IMR-90 (cell line): ENCODE measurements around the gene MAPK13. TPM values are rescaled to one million over a fixed set of nuclear protein-coding genes. Genes with fewer than 3 reads are reported as not detected.

Source experiments
- ATAC-seq: fragments of 200-7000 bp; cut with Tn5 transposase; 2 replicates; pipeline ENCODE4 v1.9.1; 2020; ENCODE audit warnings: low read depth, mild to moderate bottlenecking, moderate library complexity
- BruUV-seq: library from RNA; stranded (reverse); fragments of 400-500 nt; replicated peaks from 2 replicates; lab custom pipeline; 2021; lab: Mats Ljungman, UMichigan
- CTCF ChIA-PET: fragments of 300-600 bp; formaldehyde crosslinking; extraction: SDS; loops from one replicate; lab custom pipeline; 2021; ENCODE audit warnings: antibody characterized with exemption; lab: Yijun Ruan, JAX
- POLR2A ChIA-PET: fragments of 300-600 bp; sonication (Branson Sonifier 250); formaldehyde crosslinking; loops from one replicate; lab custom pipeline; 2022; ENCODE audit warnings: antibody characterized with exemption; ENCODE audit not compliant: unreplicated experiment; lab: Charles Lee
- DNase-seq: peaks from one replicate; pipeline ENCODE4 v3.0.0; 2013
- H2AFZ ChIP-seq: replicated peaks from 2 replicates; pipeline ENCODE3; 2013; ENCODE audit warnings: low read length, mild to moderate bottlenecking; ENCODE audit not compliant: poor library complexity
- H2AK5ac ChIP-seq: 2 replicates; pipeline ENCODE4 v1.6.1; 2013; ENCODE audit warnings: low read depth, low read length, inconsistent platforms
- H2AK9ac ChIP-seq: replicated peaks from 2 replicates; pipeline ENCODE3; 2013; ENCODE audit warnings: mild to moderate bottlenecking, low read depth, low read length, moderate library complexity; ENCODE audit not compliant: poor library complexity
- H2BK120ac ChIP-seq: 2 replicates; pipeline ENCODE4 v1.6.1; 2013; ENCODE audit warnings: low read depth, low read length, inconsistent platforms
- H2BK15ac ChIP-seq: 3 replicates; pipeline ENCODE4 v1.6.1; 2013; ENCODE audit warnings: low read depth, low read length, inconsistent platforms
- H2BK20ac ChIP-seq: 2 replicates; pipeline ENCODE4 v1.6.1; 2013; ENCODE audit warnings: low read depth, mild to moderate bottlenecking, inconsistent platforms, low read length, moderate library complexity
- H2BK5ac ChIP-seq: 2 replicates; pipeline ENCODE4 v1.6.1; 2013; ENCODE audit warnings: mild to moderate bottlenecking, low read depth, low read length, inconsistent platforms; ENCODE audit not compliant: poor library complexity, severe bottlenecking
- H3K14ac ChIP-seq: replicated peaks from 2 replicates; pipeline ENCODE4 v1.6.1; 2013; ENCODE audit warnings: low read depth, low read length, inconsistent platforms
- H3K18ac ChIP-seq: 2 replicates; pipeline ENCODE4 v1.6.1; 2013; ENCODE audit warnings: low read depth, low read length, control low read depth
- H3K23ac ChIP-seq: 2 replicates; pipeline ENCODE4 v1.6.1; 2013; ENCODE audit warnings: low read depth, low read length, inconsistent platforms
- H3K27ac ChIP-seq: 2 replicates; pipeline ENCODE4 v1.5.1; 2013; ENCODE audit warnings: mild to moderate bottlenecking, control low read depth, low read length; ENCODE audit not compliant: insufficient read depth
- H3K27me3 ChIP-seq: 2 replicates; pipeline ENCODE4 v1.6.1; 2013; ENCODE audit warnings: low read length; ENCODE audit not compliant: control insufficient read depth, insufficient read depth
- H3K36me3 ChIP-seq: 2 replicates; pipeline ENCODE4 v1.6.1; 2013; ENCODE audit warnings: low read length, mixed read lengths; ENCODE audit not compliant: control insufficient read depth, insufficient read depth
- H3K4ac ChIP-seq: 2 replicates; pipeline ENCODE4 v1.6.1; 2013; ENCODE audit warnings: low read depth, low read length, inconsistent platforms
- H3K4me1 ChIP-seq: 2 replicates; pipeline ENCODE4 v1.6.1; 2013; ENCODE audit warnings: low read length, mixed read lengths; ENCODE audit not compliant: control insufficient read depth, insufficient read depth
- H3K4me2 ChIP-seq: 2 replicates; pipeline ENCODE4 v1.6.1; 2013; ENCODE audit warnings: low read depth, mild to moderate bottlenecking, control low read depth, low read length, moderate library complexity
- H3K4me3 ChIP-seq: 2 replicates; pipeline ENCODE4 v1.5.1; 2013; ENCODE audit warnings: low read depth, mild to moderate bottlenecking, control low read depth, low read length, moderate library complexity; ENCODE audit not compliant: insufficient read depth
- H3K56ac ChIP-seq: 2 replicates; pipeline ENCODE4 v1.6.1; 2013; ENCODE audit warnings: low read length, inconsistent platforms; ENCODE audit not compliant: insufficient read depth; ENCODE audit errors: extremely low read depth
- H3K79me1 ChIP-seq, 2 experiments: 2 replicates each; pipeline ENCODE4 v1.6.1; 2013; ENCODE audit warnings: low read length in 2 of 2, inconsistent platforms in 1 of 2, low read depth in 1 of 2
- H3K9ac ChIP-seq: 2 replicates; pipeline ENCODE4 v1.6.1; 2013; ENCODE audit warnings: low read depth, low read length, control low read depth
- H3K9me1 ChIP-seq: 2 replicates; pipeline ENCODE4 v1.6.1; 2013; ENCODE audit warnings: low read length, inconsistent platforms; ENCODE audit not compliant: insufficient read depth
- H3K9me3 ChIP-seq: 2 replicates; pipeline ENCODE4 v1.6.1; 2013; ENCODE audit warnings: low read length; ENCODE audit not compliant: control insufficient read depth, insufficient read depth
- H4K20me1 ChIP-seq: 2 replicates; pipeline ENCODE4 v1.6.1; 2013; ENCODE audit warnings: low read length, inconsistent platforms; ENCODE audit not compliant: insufficient read depth
- H4K5ac ChIP-seq: 2 replicates; pipeline ENCODE4 v1.6.1; 2013; ENCODE audit warnings: mild to moderate bottlenecking, low read depth, low read length, control low read depth
- H4K8ac ChIP-seq, 2 experiments: 2 replicates each; pipeline ENCODE4 v1.6.1; 2013; ENCODE audit warnings: low read depth in 2 of 2, low read length in 2 of 2, control low read depth in 1 of 2, inconsistent platforms in 1 of 2
- H4K91ac ChIP-seq: 2 replicates; pipeline ENCODE4 v1.6.1; 2013; ENCODE audit warnings: low read depth, low read length, inconsistent platforms; ENCODE audit not compliant: insufficient read depth
- CTCF ChIP-seq: conservative IDR thresholded peaks from 2 replicates; pipeline ENCODE4 v1.5.1; 2012; ENCODE audit warnings: mild to moderate bottlenecking, low read depth, low read length, improper control_type of control experiment
- ELK1 ChIP-seq: fragments of 150-350 bp; IDR thresholded peaks from 2 replicates; pipeline ENCODE4 v1.6.1; 2016; ENCODE audit warnings: low read depth, mild to moderate bottlenecking, low read length, moderate library complexity, borderline replicate concordance
- WGBS, 2 experiments: methylation state at CpG; one replicate each; pipeline versions ENCODE4 v1.1.5 to v1.1.7; 2013; ENCODE audit warnings: missing lambda C conversion rate in 2 of 2; ENCODE audit not compliant: insufficient read length in 1 of 2; ENCODE audit errors: extremely low coverage in 2 of 2; 5-methylcytosine and 5-hydroxymethylcytosine counted together
- dilution Hi-C: fragments of 300-500 bp; cut with HindIII; formaldehyde crosslinking; loops from one replicate; pipeline ENCODE4 v1.14.3; 2018; ENCODE audit warnings: low sequenced_read_pairs; ENCODE audit not compliant: unreplicated experiment
- in situ Hi-C: fragments of 300-500 bp; cut with MboI; formaldehyde crosslinking; loops from 3 replicates; pipeline ENCODE4 v1.14.3; 2019; ENCODE audit warnings: low sequenced_read_pairs, inconsistent platforms, mixed read lengths
- intact Hi-C: fragments of 100-400 bp; cut with micrococcal nuclease; formaldehyde crosslinking; loops from 2 replicates; pipeline ENCODE4 v1.10.0; 2022
- polyA plus RNA-seq, 3 experiments: library from polyadenylated mRNA; depleted of rRNA; stranded (reverse); fragments of >200 nt; gene quantifications; 2 replicates each; pipeline ENCODE4 v1.2.3, GENCODE V29; 2012; ENCODE audit warnings: low replicate concordance in 1 of 3
- total RNA-seq: library from RNA; depleted of rRNA; stranded (reverse); fragments of >200 nt; gene quantifications from 2 replicates; pipeline ENCODE4 v1.2.3, GENCODE V29; 2012

MAPK13 gene
- total and polyA plus RNA-seq, 2 of the 4 experiments (the other 2 are of a cell fraction), result 2.0 to 2.9 TPM

- H2BK15ac ChIP-seq, result no peak overlapping the region
- dilution Hi-C loops, result no loop called here
- H2BK5ac ChIP-seq, result no peak overlapping the region
- no peak overlapping the region for H2BK120ac ChIP-seq
- H2AFZ ChIP-seq, result no peak overlapping the region
- no peak overlapping the region for H4K5ac ChIP-seq
- no peak overlapping the region for H3K14ac ChIP-seq
- peaks cover 4% of the 10 kb centered on the region for H3K36me3 ChIP-seq
- H3K4me1 ChIP-seq, result 0 out of 2 replicates have a peak, but pooled peaks cover 2% of the 10 kb centered on the region
- no peak overlapping the region for H4K8ac ChIP-seq
- H2BK20ac ChIP-seq, result no peak overlapping the region
- no peak overlapping the region for H3K18ac ChIP-seq
- no TSS peak for BruUV-seq
- H3K9me1 ChIP-seq, result 0 out of 2 replicates have a peak, but pooled peaks cover 4% of the 10 kb centered on the region
- H3K79me1 ChIP-seq, result no peaks in the 10 kb centered on the region
- ChIA-PET CTCF (interaction anchor here (0.6 kb wide), 1 partner anchor 8 kb away, joined by 3 read pairs; no protein-coding TSS in a partner anchor), POLR2A (no interaction called here)
- TF ChIP-seq CTCF (peak; percentile 30; the same call in 1 of the 2 replicates), ELK1 (no peak)
- no peak overlapping the region for H3K56ac ChIP-seq
- in situ Hi-C loops, result no loop called here
- WGBS, 2 experiments, result 50% methylated on average over 1 of the region's 7 CpGs; no CpG with 5 or more reads in 1 of the 2 experiments
- no peaks in the 10 kb centered on the region for H3K9me3 ChIP-seq
- no peak overlapping the region for H3K27ac ChIP-seq
- no peak overlapping the region for H3K9ac ChIP-seq
- no peaks in the 10 kb centered on the region for H3K27me3 ChIP-seq
- no peak overlapping the region for H2AK5ac ChIP-seq
- DNase-seq, result no peak
- no peak overlapping the region for H4K91ac ChIP-seq
- no peak for ATAC-seq
- H3K4me3 ChIP-seq, result no peak overlapping the region
- H3K4me2 ChIP-seq, result no peak overlapping the region
- intact Hi-C loops, result no loop called here
- no peak overlapping the region for H3K4ac ChIP-seq
- no peak overlapping the region for H2AK9ac ChIP-seq
- H4K20me1 ChIP-seq, result no peaks in the 10 kb centered on the region
- H3K23ac ChIP-seq, result no peak overlapping the region
These were observed 9.1 kb downstream of the MAPK13 start for GRCh38 chr6:36139431-36139830.
